H9 (cell line): Measurements from ENCODE around the gene NINJ1. TPM values are rescaled to one million over a fixed set of nuclear protein-coding genes. Genes with fewer than 3 reads are reported as not detected.

ENCODE experiments used
- DNase-seq: peaks from one replicate; pipeline ENCODE4 v3.0.0-alpha.2; 2017
- H2AFZ ChIP-seq: one replicate; pipeline ENCODE4 v1.6.1; 2013; ENCODE audit warnings: mild to moderate bottlenecking, low read length, control low read depth, moderate library complexity
- H2AK5ac ChIP-seq: 2 replicates; pipeline ENCODE4 v1.6.1; 2013; ENCODE audit warnings: low read length, control low read depth, mixed read lengths; ENCODE audit not compliant: insufficient read length
- H2BK120ac ChIP-seq: one replicate; pipeline ENCODE4 v1.6.1; 2013; ENCODE audit warnings: low read depth, mild to moderate bottlenecking, low read length, control low read depth, inconsistent platforms; ENCODE audit not compliant: poor library complexity, severe bottlenecking
- H2BK12ac ChIP-seq: 2 replicates; pipeline ENCODE4 v1.6.1; 2013; ENCODE audit warnings: low read length, control low read depth, mixed read lengths, low read depth; ENCODE audit not compliant: insufficient read length
- H2BK15ac ChIP-seq: 2 replicates; pipeline ENCODE4 v1.6.1; 2013; ENCODE audit warnings: low read depth, low read length, control low read depth
- H2BK20ac ChIP-seq: one replicate; pipeline ENCODE4 v1.6.1; 2013; ENCODE audit warnings: low read depth, mild to moderate bottlenecking, low read length, control low read depth, inconsistent platforms; ENCODE audit not compliant: poor library complexity, severe bottlenecking
- H2BK5ac ChIP-seq: 2 replicates; pipeline ENCODE4 v1.6.1; 2013; ENCODE audit warnings: low read length, control low read depth, mixed read lengths; ENCODE audit not compliant: insufficient read length
- H3K14ac ChIP-seq: 2 replicates; pipeline ENCODE4 v1.6.1; 2013; ENCODE audit warnings: low read length, control low read depth; ENCODE audit not compliant: insufficient read depth
- H3K18ac ChIP-seq: 2 replicates; pipeline ENCODE4 v1.6.1; 2013; ENCODE audit warnings: low read depth, mild to moderate bottlenecking, mixed read lengths, low read length, control low read depth; ENCODE audit not compliant: insufficient read length
- H3K23ac ChIP-seq: 2 replicates; pipeline ENCODE4 v1.6.1; 2013; ENCODE audit warnings: low read length, control low read depth, mixed read lengths, low read depth; ENCODE audit not compliant: insufficient read length
- H3K23me2 ChIP-seq: 2 replicates; pipeline ENCODE4 v1.6.1; 2013; ENCODE audit warnings: low read depth, mild to moderate bottlenecking, mixed read lengths, low read length, control low read depth; ENCODE audit not compliant: insufficient read length, poor library complexity, severe bottlenecking
- H3K27ac ChIP-seq: 2 replicates; pipeline ENCODE4 v1.5.1; 2013; ENCODE audit warnings: low read length, control low read depth, mixed read lengths, low read depth; ENCODE audit not compliant: insufficient read length
- H3K27me3 ChIP-seq: 2 replicates; pipeline ENCODE4 v1.6.1; 2013; ENCODE audit warnings: low read length, control low read depth, inconsistent platforms; ENCODE audit not compliant: insufficient read depth
- H3K4ac ChIP-seq: 2 replicates; pipeline ENCODE4 v1.6.1; 2013; ENCODE audit warnings: low read depth, mild to moderate bottlenecking, control low read depth, inconsistent platforms, low read length, moderate library complexity
- H3K4me1 ChIP-seq: 2 replicates; pipeline ENCODE4 v1.6.1; 2013; ENCODE audit warnings: low read length, control low read depth, inconsistent platforms; ENCODE audit not compliant: insufficient read depth
- H3K4me2 ChIP-seq: 2 replicates; pipeline ENCODE4 v1.6.1; 2013; ENCODE audit warnings: low read length, control low read depth, mixed read lengths; ENCODE audit not compliant: insufficient read length, insufficient read depth
- H3K56ac ChIP-seq: 2 replicates; pipeline ENCODE4 v1.6.1; 2013; ENCODE audit warnings: low read depth, mild to moderate bottlenecking, mixed read lengths, low read length, control low read depth; ENCODE audit not compliant: insufficient read length
- H3K79me1 ChIP-seq: 2 replicates; pipeline ENCODE4 v1.6.1; 2013; ENCODE audit warnings: low read depth, mild to moderate bottlenecking, moderate library complexity, low read length, control low read depth, inconsistent platforms; ENCODE audit not compliant: insufficient read depth, poor library complexity, severe bottlenecking
- H3K79me2 ChIP-seq: 2 replicates; pipeline ENCODE4 v1.6.1; 2013; ENCODE audit warnings: low read length, control low read depth, inconsistent platforms; ENCODE audit not compliant: insufficient read depth
- H3K9ac ChIP-seq: 2 replicates; pipeline ENCODE4 v1.6.1; 2013; ENCODE audit warnings: low read length, control low read depth, mixed read lengths; ENCODE audit not compliant: insufficient read length; ENCODE audit errors: extremely low read depth
- H3K9me3 ChIP-seq: one replicate; pipeline ENCODE4 v1.6.1; 2013; ENCODE audit warnings: low read depth, low read length, inconsistent platforms; ENCODE audit not compliant: control insufficient read depth
- H3T11ph ChIP-seq: one replicate; pipeline ENCODE4 v1.6.1; 2013; ENCODE audit warnings: mild to moderate bottlenecking, low read length, control low read depth, inconsistent platforms
- H4K20me1 ChIP-seq: one replicate; pipeline ENCODE4 v1.6.1; 2013; ENCODE audit not compliant: control insufficient read depth, insufficient read length, insufficient read depth
- H4K5ac ChIP-seq: 2 replicates; pipeline ENCODE4 v1.6.1; 2013; ENCODE audit warnings: low read depth, mild to moderate bottlenecking, mixed read lengths, low read length, control low read depth; ENCODE audit not compliant: insufficient read length
- H4K8ac ChIP-seq: replicated peaks from 2 replicates; pipeline ENCODE4 v1.6.1; 2013; ENCODE audit warnings: low read length, control low read depth, mixed read lengths, low read depth; ENCODE audit not compliant: insufficient read length
- H4K91ac ChIP-seq: 2 replicates; pipeline ENCODE4 v1.6.1; 2013; ENCODE audit warnings: low read depth, mild to moderate bottlenecking, moderate library complexity, mixed read lengths, low read length, control low read depth; ENCODE audit not compliant: insufficient read length
- H3K27ac Mint-ChIP-seq, 3 experiments: 2 replicates in 2 of 3; 3 replicates in 1 of 3; pipeline ENCODE4 v1.8.0; 2020 to 2021; ENCODE audit warnings: mixed read lengths in 3 of 3, mild to moderate bottlenecking in 1 of 3, moderate library complexity in 1 of 3
- H3K27me3 Mint-ChIP-seq: 2 replicates; pipeline ENCODE4 v1.8.0; 2021; ENCODE audit warnings: low read depth, mild to moderate bottlenecking, moderate library complexity, mixed read lengths
- H3K36me3 Mint-ChIP-seq, 3 experiments: 2 replicates in 2 of 3; 3 replicates in 1 of 3; pipeline ENCODE4 v1.8.0; 2020 to 2021; ENCODE audit warnings: low read depth in 3 of 3, mixed read lengths in 3 of 3; ENCODE audit not compliant: insufficient read depth in 1 of 3
- H3K4me1 Mint-ChIP-seq, 2 experiments: 2 replicates each; pipeline ENCODE4 v1.8.0; 2020; ENCODE audit warnings: mixed read lengths in 2 of 2
- H3K4me3 Mint-ChIP-seq, 2 experiments: 2 replicates in 1 of 2; 3 replicates in 1 of 2; pipeline ENCODE4 v1.8.0; 2020 to 2021; ENCODE audit warnings: mild to moderate bottlenecking in 2 of 2, mixed read lengths in 2 of 2, moderate library complexity in 1 of 2
- H3K9me3 Mint-ChIP-seq, 2 experiments: 2 replicates in 1 of 2; 3 replicates in 1 of 2; pipeline ENCODE4 v1.8.0; 2020; ENCODE audit warnings: mild to moderate bottlenecking in 2 of 2, mixed read lengths in 2 of 2, moderate library complexity in 1 of 2
- WGBS: extraction: QIAGEN DNeasy Blood & Tissue Kit; methylation state at CpG from one replicate; pipeline ENCODE4 v1.1.7; 2013; ENCODE audit warnings: missing lambda C conversion rate, low lambda C conversion rate, mixed read lengths; ENCODE audit not compliant: insufficient read length; ENCODE audit errors: extremely low coverage; 5-methylcytosine and 5-hydroxymethylcytosine counted together
- total RNA-seq: library from RNA; stranded (reverse); gene quantifications from 2 replicates; pipeline ENCODE4 v1.2.1, GENCODE V29; 2021
- TF ChIP-seq, protein P1 (sequence below): fragments of 200-600 bp; sonication (generic); conservative IDR thresholded peaks from 3 replicates; pipeline ENCODE4 v1.8.0; 2021; ENCODE audit warnings: antibody characterized with exemption, mild to moderate bottlenecking

The NINJ1 gene
- total RNA-seq, 1 experiment from 2014 or later = 28.9 TPM

DNA sequence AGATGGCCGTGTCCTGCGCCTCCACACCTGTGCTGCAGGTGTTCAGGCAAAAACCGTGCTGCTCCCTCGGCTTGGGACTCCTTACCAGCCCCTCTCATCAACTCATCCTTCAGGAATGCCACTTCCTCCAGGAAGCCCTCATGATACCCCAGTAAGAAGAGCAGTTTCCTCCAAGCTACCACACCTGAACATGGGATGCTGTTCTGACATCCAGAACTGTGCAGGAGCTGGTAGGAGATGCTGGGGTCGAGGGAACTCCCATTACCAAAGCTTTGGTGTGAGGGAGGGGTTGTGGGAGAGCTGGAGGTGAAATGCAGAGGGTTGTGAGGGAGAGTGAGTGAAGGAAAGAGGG is 19.1 kb downstream of the NINJ1 start:
- Mint-ChIP-seq H3K36me3 (peaks cover 0 to 5% (median 3%) of the 10 kb centered on the region in 3 experiments; a peak in 4 of 7 replicates), H3K4me3 (no peak overlapping the region), H3K4me1 (peaks cover 18 to 24% of the 10 kb centered on the region in 2 experiments), H3K9me3 (no peaks in the 10 kb centered on the region), H3K27ac (peak overlapping the region in 2 of 3 experiments; percentile 62 to 81; a peak in 1 of 7 replicates), H3K27me3 (no peaks in the 10 kb centered on the region; the same call in 1 of the 2 replicates)
- no peak overlapping the region for H3K9ac ChIP-seq
- H4K91ac ChIP-seq = no peak overlapping the region
- no peak overlapping the region for H2AFZ ChIP-seq
- no peak overlapping the region for H4K8ac ChIP-seq
- H3K27me3 ChIP-seq = no peaks in the 10 kb centered on the region
- TF ChIP-seq, protein P1, sequence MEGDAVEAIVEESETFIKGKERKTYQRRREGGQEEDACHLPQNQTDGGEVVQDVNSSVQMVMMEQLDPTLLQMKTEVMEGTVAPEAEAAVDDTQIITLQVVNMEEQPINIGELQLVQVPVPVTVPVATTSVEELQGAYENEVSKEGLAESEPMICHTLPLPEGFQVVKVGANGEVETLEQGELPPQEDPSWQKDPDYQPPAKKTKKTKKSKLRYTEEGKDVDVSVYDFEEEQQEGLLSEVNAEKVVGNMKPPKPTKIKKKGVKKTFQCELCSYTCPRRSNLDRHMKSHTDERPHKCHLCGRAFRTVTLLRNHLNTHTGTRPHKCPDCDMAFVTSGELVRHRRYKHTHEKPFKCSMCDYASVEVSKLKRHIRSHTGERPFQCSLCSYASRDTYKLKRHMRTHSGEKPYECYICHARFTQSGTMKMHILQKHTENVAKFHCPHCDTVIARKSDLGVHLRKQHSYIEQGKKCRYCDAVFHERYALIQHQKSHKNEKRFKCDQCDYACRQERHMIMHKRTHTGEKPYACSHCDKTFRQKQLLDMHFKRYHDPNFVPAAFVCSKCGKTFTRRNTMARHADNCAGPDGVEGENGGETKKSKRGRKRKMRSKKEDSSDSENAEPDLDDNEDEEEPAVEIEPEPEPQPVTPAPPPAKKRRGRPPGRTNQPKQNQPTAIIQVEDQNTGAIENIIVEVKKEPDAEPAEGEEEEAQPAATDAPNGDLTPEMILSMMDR = no peak
- H3K27ac ChIP-seq = no peak overlapping the region
- no peak overlapping the region for H2BK12ac ChIP-seq
- H3K56ac ChIP-seq = no peak overlapping the region
- H3K4ac ChIP-seq = no peak overlapping the region
- no peaks in the 10 kb centered on the region for H3K9me3 ChIP-seq
- no peak overlapping the region for H3K4me2 ChIP-seq
- no peaks in the 10 kb centered on the region for H3K23me2 ChIP-seq
- H2AK5ac ChIP-seq = no peak overlapping the region
- H2BK5ac ChIP-seq = no peak overlapping the region
- H4K5ac ChIP-seq = no peak overlapping the region
- no peak overlapping the region for H2BK120ac ChIP-seq
- H3T11ph ChIP-seq = no peak overlapping the region
- no peaks in the 10 kb centered on the region for H3K79me2 ChIP-seq
- H3K14ac ChIP-seq = peak overlapping the region; percentile 30; the same call in 1 of the 2 replicates
- no peaks in the 10 kb centered on the region for H3K4me1 ChIP-seq
- H3K18ac ChIP-seq = no peak overlapping the region
- no peak for DNase-seq
- H2BK20ac ChIP-seq = no peak overlapping the region
- no peak overlapping the region for H2BK15ac ChIP-seq
- no peaks in the 10 kb centered on the region for H3K79me1 ChIP-seq
- H3K23ac ChIP-seq = no peak overlapping the region
- no peaks in the 10 kb centered on the region for H4K20me1 ChIP-seq
- no CpG with 5 or more reads among the region's 5 CpGs for WGBS
